Measurements from ENCODE around the gene EMC8. TPM values are rescaled to one million over a fixed set of nuclear protein-coding genes. Genes with fewer than 3 reads are reported as not detected.

The EMC8 gene
- total RNA-seq, 1 donor from 2014 or later = 31.9 TPM

DNA sequence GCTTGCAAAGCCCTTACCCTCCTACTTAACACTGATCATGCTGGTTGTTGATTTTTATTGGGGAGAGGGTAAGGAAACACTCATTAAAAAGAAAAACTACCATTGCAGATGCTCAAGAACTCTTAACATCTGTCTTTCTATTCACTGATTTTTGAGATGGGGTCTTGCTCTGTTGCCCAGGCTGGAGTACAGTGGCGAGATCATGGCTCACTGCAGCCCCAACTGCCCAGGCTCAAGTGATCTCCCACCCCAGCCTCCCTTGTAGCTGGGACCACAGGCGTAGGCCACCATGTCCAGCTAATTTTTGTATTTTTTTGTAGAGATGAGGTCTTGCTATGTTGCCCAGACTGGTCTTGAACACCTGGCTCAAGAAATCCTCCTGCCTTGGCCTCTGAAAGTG, 14.5 kb downstream of the EMC8 start:
- DNase-seq (ENCODE audit: low read depth in 2 of 2) = no peak

DNA sequence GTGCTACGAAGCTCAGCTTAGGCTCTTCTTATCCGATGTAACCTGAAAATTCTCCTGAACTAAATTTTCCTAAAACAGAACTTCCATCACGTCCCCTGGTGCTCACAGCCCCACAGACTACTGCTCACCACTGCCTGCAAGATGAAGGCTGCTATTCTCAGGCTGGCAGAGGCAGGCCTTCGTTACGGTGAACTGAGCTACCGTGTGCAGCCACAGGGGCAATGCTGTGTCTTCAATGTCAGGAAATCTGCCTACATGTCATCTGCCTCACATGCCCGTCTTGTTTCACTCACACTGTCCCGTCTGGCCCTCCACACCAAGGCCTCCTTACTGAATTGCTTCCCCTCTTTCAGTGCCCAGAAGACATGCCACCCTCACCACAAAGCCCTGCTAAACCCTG, 15.9 kb downstream of the EMC8 start:
- DNase-seq (ENCODE audit: low read depth in 2 of 2) = no peak

- no peak for DNase-seq (ENCODE audit: low read depth in 2 of 2)
Measured at GRCh38 chr16:85782451-85782850, 16.9 kb downstream of the EMC8 start.

DNA sequence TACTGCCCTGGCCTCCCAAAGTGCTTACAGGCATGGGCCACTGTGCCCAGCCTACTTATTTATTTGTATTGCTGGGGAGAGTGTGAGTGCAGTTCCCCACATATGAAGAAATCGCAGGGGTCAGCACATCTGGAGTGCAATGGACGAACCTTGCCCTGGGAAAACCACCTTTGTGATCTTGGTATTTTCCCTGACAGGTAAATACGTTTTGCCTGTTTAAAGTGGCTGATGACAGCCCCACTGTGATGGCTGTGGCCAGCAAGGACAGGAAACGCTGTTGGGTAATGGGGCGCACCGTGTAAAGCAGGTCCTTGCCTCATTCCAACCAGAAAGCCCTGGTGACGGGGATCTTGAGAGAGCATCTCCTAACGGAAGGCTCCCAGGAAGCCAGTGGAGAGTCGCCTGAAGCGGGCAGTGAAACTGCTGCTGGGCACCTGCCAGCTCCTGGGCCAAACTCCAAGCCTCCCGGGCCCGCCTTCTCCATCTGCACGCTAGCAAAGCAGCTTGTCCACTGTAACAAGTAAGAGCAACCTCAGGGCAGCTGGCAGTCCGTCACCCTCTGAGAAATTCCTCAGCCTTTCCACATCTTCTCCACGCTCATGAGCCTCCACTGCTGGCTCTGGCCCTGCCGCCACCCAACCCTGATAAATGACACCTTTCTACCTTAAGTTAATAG, 17.5 kb downstream of the EMC8 start:
- DNase-seq (ENCODE audit: low read depth in 2 of 2) = no peak

GRCh38 chr16:85781156-85781555, 18.2 kb downstream of the EMC8 start:
- no peak for DNase-seq (ENCODE audit: low read depth in 2 of 2)

DNA sequence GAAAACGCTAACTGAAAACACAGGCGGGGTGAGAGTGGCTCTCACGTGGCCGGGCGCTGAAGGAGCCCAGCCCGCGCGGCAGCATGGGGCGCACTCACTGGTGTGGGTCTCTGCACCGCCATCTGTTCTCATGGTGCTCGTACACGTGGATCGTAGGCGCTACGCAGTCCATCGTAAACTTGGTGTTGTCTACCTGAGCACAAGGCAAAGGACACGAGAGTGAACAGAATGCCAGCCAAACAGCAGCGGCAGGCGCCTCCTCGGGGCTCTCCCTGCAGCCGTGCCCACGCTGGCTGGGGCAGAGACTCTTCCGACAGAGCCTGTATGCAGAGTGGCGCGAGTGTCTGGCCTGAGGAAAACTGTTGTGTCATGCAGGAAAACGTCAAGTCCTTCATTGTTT, 19.1 kb downstream of the EMC8 start:
- no peak for DNase-seq (ENCODE audit: low read depth in 2 of 2)

DNA sequence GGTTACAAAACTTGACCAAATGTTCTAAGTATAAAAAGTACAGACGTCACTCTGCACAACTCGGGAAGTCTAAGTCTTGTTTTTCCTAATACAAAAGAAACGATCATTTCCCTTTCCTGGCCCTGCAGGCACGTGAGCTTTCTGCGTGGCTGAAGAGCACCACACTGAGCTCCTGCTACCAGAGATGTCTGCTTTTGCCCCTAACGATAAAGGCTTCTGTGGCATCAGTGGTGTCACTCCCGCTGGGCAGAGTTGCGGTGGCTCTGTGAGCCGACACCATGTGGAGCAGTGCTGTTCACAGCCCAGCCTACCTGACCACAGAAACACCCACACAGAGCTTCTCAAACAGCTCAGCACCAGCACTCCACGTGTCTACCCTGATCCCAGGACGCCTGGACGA, 20.5 kb downstream of the EMC8 start:
- peak; percentile 86 to 87 for DNase-seq (ENCODE audit: low read depth in 2 of 2)

DNA sequence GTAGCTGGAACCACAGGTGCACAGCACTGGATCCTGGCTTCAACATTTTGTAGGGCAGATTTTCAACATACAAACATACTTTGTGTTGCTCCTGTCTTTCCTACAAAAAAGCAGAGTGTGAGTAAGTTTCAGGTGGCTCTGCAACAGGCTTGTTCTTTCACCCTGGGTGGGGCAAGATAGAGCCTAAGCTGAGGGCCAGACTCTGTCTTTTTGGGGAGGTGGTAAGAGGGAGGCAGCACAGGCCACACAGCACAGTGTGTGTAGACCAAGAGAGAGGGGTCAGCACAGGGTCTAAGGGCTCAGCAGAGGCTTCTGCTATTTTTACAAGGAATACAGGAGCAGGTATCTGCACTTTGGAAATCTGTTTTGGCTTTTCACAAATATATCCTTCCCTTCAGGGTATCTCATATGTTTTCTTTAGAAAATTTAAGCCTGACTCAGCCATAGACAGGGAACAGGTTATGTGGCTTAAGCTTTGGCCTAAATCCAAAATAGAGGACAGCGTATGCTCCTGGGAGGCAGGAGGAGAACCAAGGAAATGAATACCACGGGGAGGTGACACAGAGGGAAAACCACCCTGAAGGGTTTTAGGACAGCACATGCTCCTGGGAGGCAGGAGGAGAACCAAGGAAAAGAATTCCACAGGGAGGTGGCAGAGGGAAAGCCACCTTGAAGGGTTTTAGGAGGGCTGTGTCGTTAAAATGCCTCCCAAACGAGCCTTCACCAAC, 21.6 kb downstream of the EMC8 start:
- DNase-seq (ENCODE audit: low read depth in 2 of 2) = peak; percentile 33 to 55

DNA sequence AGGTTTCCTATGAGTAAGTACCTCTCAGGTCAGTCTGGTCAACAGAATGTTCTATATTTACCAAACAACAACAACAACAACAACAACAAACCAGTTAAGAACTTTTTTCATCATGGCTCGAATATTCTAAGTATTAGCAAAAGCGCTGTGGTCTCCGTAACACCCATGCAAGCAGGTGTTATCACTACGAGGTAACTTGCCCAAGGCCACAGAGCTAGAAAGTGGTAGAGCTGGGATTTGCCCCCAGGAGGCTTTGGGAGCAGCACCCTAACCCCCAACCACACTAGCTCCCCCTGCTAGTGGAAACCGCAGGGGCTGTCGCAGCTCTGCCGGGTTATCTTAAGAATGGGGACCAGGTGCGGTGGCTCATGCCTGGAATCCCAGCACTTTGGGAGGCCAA, 24.5 kb downstream of the EMC8 start:
- DNase-seq (ENCODE audit: low read depth in 2 of 2) = no peak

DNA sequence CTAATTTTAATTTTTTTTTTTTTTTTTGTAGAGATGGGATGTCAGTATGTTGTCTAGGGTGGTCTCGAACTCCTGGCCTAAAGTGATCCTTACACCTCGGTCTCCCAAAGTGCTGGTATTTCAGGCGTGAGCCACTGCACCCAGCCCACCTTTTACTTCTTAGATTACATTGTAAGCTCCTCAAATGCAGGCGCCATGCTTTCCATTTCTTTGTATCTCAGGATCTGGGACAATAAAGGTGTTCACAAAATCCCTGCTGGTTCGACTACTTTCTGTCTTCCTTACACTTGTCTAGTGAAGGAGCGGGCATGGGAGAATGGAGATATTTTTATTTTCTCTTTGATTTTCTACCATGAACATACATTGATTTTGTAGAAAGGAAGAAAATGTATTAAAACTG, 25.2 kb downstream of the EMC8 start:
- DNase-seq (ENCODE audit: low read depth in 2 of 2) = no peak

DNA sequence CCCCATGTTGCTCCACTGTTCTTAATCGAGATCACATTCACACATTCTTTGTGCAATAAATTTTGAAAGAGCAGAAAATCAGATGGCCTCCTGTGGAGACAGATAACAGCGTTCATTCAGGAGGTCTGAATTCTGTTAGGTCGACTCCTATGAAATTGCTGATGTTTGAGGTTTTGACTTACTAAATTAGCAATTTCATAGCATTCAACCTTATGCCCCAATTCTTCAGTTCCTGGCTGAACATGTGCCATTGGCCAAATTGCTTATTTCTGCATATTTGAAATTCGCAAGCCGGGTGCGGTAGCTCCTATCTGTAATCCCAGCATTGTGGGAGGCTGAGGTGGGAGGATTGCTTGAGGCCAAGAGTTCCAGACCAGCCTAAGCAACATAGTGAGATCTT, 26.3 kb downstream of the EMC8 start:
- no peak for DNase-seq (ENCODE audit: low read depth in 2 of 2)

DNA sequence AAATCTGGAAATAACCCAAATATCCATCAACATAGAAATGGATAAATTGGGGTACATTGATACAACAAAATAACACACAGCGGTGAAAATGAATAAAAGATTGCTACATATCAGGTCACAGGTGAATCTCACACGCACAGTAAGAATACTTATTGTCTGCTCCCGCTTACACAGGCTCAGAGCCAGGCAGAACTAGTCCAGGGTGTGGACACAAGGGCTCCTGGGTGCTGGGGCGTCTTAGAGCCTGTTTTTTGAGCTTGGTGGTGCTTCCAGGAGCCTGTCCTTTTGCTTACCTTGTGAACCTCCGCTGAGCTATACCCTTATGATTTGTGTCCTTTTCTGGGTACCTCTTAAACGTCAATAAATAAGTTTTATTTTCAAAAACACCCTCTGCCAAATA, 28.6 kb downstream of the EMC8 start:
- no peak for DNase-seq (ENCODE audit: low read depth in 2 of 2)

GRCh38 chr16:85768199-85768598, 31.1 kb downstream of the EMC8 start:
- DNase-seq (ENCODE audit: low read depth in 2 of 2) = no peak

DNA sequence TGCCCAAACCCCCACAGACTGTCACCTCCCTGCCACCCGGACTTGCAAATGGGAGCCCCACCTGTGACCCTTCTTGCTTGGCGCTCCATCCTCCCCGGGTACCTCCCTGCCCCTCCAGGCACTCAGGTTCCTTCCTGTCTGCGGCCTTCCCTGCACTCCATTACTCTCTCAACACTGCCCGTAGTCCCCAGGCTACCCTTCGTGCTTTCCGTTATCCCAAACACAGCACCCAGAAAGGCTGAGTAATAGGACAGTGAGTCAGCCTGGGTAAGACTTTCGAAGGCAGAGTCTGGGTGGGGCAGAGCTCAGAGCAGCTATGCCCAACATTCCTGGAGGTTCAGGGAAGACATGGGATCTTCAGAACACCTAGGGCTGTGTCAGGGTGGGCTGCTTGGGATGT, 31.8 kb downstream of the EMC8 start:
- DNase-seq (ENCODE audit: low read depth in 2 of 2) = peak; percentile 52 to 84

GRCh38 chr16:85765767-85766166, 33.6 kb downstream of the EMC8 start:
- no peak for DNase-seq (ENCODE audit: low read depth in 2 of 2)

- DNase-seq (ENCODE audit: low read depth in 2 of 2) = no peak
Measured at GRCh38 chr16:85765211-85765610, 34.1 kb downstream of the EMC8 start.

DNA sequence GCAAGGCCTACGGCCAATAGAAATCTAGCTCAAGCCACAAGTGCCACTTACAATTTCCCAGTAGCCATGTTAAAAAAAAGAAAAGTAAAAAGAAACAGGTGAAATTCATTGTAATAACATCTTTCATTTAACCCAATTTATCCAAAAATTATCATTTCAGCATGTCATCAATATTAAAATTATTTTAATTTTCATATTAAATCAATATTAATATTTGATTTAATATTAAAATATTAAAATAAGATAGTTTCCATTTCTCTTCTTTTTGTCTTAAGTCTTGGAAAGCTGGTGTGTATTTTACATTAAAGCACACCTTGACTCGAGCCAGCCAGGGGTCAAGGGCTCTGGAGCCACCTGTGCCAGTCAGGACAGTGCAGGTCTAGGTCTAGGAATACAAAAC, 35.7 kb downstream of the EMC8 start:
- DNase-seq (ENCODE audit: low read depth in 2 of 2) = no peak

DNA sequence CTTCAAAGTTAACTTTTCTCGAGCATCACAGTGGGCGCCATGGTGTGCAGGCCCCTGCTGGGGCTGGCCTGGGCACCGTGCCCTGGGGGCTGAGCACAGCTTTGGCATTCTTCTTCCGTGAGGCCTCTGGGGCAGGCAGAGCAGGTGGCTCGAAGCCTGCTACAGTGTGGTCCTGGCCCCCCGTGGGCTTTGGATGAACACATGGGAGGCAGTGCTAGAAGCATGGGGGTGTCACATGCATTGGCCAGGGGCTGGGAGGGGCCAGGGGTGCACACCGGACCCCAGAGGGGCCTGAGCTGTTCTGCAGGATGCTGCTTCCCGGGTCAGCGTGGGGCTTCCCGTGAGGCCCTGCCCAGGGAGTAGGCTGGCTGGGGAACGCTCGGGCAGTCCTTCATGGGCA, 36.4 kb downstream of the EMC8 start:
- no peak for DNase-seq (ENCODE audit: low read depth in 2 of 2)

DNA sequence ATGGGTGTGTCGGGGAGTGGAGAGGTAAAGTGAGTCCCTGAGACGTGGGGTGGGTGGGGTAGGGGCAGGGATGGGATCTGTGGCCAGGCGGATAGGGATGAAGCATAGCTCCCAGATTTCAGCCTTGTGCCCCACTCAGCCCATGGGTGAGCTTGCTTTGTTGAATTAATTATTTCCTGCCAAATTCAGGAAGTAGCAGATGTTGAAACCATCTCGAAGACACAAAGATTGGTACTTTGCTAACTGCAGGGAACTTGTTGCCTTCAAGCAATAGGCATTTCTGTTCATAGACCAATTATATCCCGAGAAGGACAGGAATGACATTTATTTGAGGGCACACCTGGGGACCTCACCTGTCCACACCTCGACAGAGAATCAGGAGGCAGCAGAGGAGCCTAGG, 37.5 kb downstream of the EMC8 start:
- no peak for DNase-seq (ENCODE audit: low read depth in 2 of 2)

GRCh38 chr16:85759631-85760419, 39.5 kb downstream of the EMC8 start:
- peak in 1 of 2 donors; percentile 38 for DNase-seq (ENCODE audit: low read depth in 2 of 2)

GRCh38 chr16:85759136-85759535, 40.2 kb downstream of the EMC8 start:
- DNase-seq (ENCODE audit: low read depth in 2 of 2) = no peak

DNA sequence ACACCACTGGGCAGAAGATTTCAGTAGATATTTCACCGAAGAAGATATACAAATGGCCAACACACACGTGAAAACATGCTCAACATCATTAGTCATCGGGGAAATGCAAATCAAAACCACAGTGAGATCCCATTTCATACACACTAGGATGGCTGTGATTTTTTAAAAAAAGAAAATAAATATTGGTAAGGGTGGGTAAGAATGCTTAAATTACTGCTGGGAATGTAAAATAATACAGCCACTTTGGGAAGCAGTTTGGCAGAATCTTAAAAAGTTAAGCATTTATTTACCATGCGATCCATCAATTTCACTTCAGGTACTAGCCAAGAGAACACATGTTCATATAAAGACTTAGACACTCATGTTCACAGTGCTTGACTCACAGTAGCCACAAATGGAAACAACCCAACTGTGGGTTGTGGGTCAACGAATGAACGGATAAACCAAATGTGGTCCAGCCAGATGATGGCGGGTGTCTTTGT, 42.0 kb downstream of the EMC8 start:
- DNase-seq (ENCODE audit: low read depth in 2 of 2) = no peak

Measured in lung microvascular endothelial cell (primary cell).